ENCODE results near the gene NINJ1.

- no peak for TF ChIP-seq ZNF425 (CRISPR knock-in tag; conservative IDR thresholded peaks at IDR 0.05)
- no peak for TF ChIP-seq CTCF (IDR thresholded peaks at IDR 0.05)
- TF ChIP-seq USF2 (CRISPR knock-in tag; IDR thresholded peaks at IDR 0.05) = no peak
- no peak for TF ChIP-seq MXD4 (CRISPR knock-in tag; IDR thresholded peaks at IDR 0.05; ENCODE audit: borderline replicate concordance)
- no peak for TF ChIP-seq ATF1 (CRISPR knock-in tag; IDR thresholded peaks at IDR 0.05)
- TF ChIP-seq RELA (CRISPR knock-in tag; IDR thresholded peaks at IDR 0.05; ENCODE audit: borderline replicate concordance) = no peak
- TF ChIP-seq PRDM15 (CRISPR knock-in tag; IDR thresholded peaks at IDR 0.05) = no peak
- no peak for TF ChIP-seq IRF1 (CRISPR knock-in tag; IDR thresholded peaks at IDR 0.05)
Observed at GRCh38 chr9:93168581-93168980, 34.5 kb upstream of the NINJ1 start.
